Stomach (tissue), 9 donors: ENCODE measurements around the gene PCBP3. TPM values are rescaled to one million over a fixed set of nuclear protein-coding genes. Genes with fewer than 3 reads are reported as not detected.

Experiments used
- DNase-seq, 2 donors: peaks; one replicate each; pipeline versions ENCODE4 v3.0.0 to v3.0.0-alpha.2; 2013 to 2019
- H3K27ac ChIP-seq, 5 donors: fragments of 200-600 bp in 4 of 5; sonication (generic) in 4 of 5; one replicate each; pipeline ENCODE4 v1.5.1; 2013 to 2019; ENCODE audit warnings: mild to moderate bottlenecking in 1 of 5, moderate library complexity in 1 of 5
- H3K27me3 ChIP-seq, 3 donors: fragments of 200-600 bp; sonication (generic); one replicate each; pipeline ENCODE4 v1.5.1; 2017 to 2019; ENCODE audit warnings: mixed run types in 1 of 3
- H3K36me3 ChIP-seq, 4 donors: fragments of 200-600 bp; sonication (generic); 1 replicate in 3 of 4; 2 replicates in 1 of 4; pipeline ENCODE4 v1.5.1; 2016 to 2019
- H3K4me1 ChIP-seq, 4 donors: fragments of 200-600 bp; sonication (generic); one replicate each; pipeline ENCODE4 v1.5.1; 2016 to 2019
- H3K4me3 ChIP-seq, 4 donors: fragments of 200-600 bp; sonication (generic) in 3 of 4; one replicate each; pipeline ENCODE4 v1.5.1; 2016 to 2019; ENCODE audit warnings: mild to moderate bottlenecking in 1 of 4
- H3K9me3 ChIP-seq, 4 donors: fragments of 200-600 bp; sonication (generic); one replicate each; pipeline ENCODE4 v1.5.1; 2016 to 2019
- CTCF ChIP-seq, 7 experiments: fragments of 450-650 bp in 4 of 7; fragments of 200-600 bp in 3 of 7; sonication (generic) in 3 of 7; IDR thresholded peaks; one replicate each; pipeline ENCODE4 v1.5.1; 2016 to 2019; ENCODE audit warnings: antibody characterized with exemption in 7 of 7, control low read depth in 2 of 7, mild to moderate bottlenecking in 1 of 7
- EP300 ChIP-seq: sonication (generic); formaldehyde crosslinking; IDR thresholded peaks from one replicate; pipeline ENCODE4 v1.6.1; 2017; ENCODE audit warnings: antibody characterized with exemption
- POLR2A ChIP-seq, 4 donors: fragments of 450-650 bp; IDR thresholded peaks; one replicate each; pipeline ENCODE4 v1.6.1; 2016; ENCODE audit warnings: antibody characterized with exemption in 4 of 4, control low read depth in 2 of 4, mild to moderate bottlenecking in 1 of 4, moderate library complexity in 1 of 4
- POLR2AphosphoS5 ChIP-seq, 3 donors: sonication (generic); formaldehyde crosslinking; IDR thresholded peaks; one replicate each; pipeline ENCODE4 v1.6.1; 2016; ENCODE audit warnings: antibody characterized with exemption in 3 of 3
- WGBS, 5 donors: extraction: QIAGEN DNeasy Blood & Tissue Kit in 3 of 5; methylation state at CpG; one replicate each; pipeline versions ENCODE4 v1.1.5 to v1.1.7; 2013 to 2018; 5-methylcytosine and 5-hydroxymethylcytosine counted together
- intact Hi-C: fragments of 100-400 bp; cut with DNase I; formaldehyde crosslinking; loops from one replicate; pipeline ENCODE4 v1.15.1; 2023; ENCODE audit warnings: low total_unique reads
- polyA plus RNA-seq, 3 donors: library from polyadenylated mRNA; stranded (reverse); fragments of 200-250 nt; gene quantifications; one replicate each; pipeline ENCODE4 v1.2.3, GENCODE V29; 2013
- total RNA-seq, 5 donors: library from RNA; depleted of rRNA; stranded (reverse); fragments of >200 nt; gene quantifications; one replicate each; pipeline versions ENCODE4 v1.1.0 to v1.2.3, GENCODE V29; 2014 to 2016
- donor health status: healthy with polysubstance abuse.
- donor health status: Bipolar disorder and iron deficiency.
- donor health status: healthy.

Gene PCBP3
- total and polyA plus RNA-seq, 8 donors = 1.8 to 10.9 (median 3.3) TPM; not detected in 3

- Histone ChIP-seq H3K4me3 (no peak overlapping the region), H3K36me3 (no peaks in the 10 kb centered on the region), H3K9me3 (no peaks in the 10 kb centered on the region), H3K27ac (no peak overlapping the region), H3K4me1 (peaks cover 0 to 6% (median 1%) of the 10 kb centered on the region in 4 donors), H3K27me3 (peaks cover 0 to under 1% (median 0%) of the 10 kb centered on the region in 3 donors)
- no peak for TF ChIP-seq CTCF (IDR thresholded peaks at IDR 0.05)
- TF ChIP-seq POLR2A (IDR thresholded peaks at IDR 0.05) = no peak
- no peak for TF ChIP-seq POLR2AphosphoS5 (IDR thresholded peaks at IDR 0.05)
- TF ChIP-seq EP300 = no peak
- 79 to 85% (median 81%) methylated on average over 9 to 14 of the region's 14 CpGs for WGBS, 5 donors
- no peak for DNase-seq
- intact Hi-C loops = no loop called here
Observed at GRCh38 chr21:45944601-45945000, 301.1 kb downstream of the PCBP3 start.

- no peak for DNase-seq
- Histone ChIP-seq H3K4me1 (peaks cover 0 to 11% (median 6%) of the 10 kb centered on the region in 4 donors), H3K27me3 (peaks cover 0 to 7% (median 0%) of the 10 kb centered on the region in 3 donors), H3K4me3 (no peak overlapping the region), H3K9me3 (no peaks in the 10 kb centered on the region), H3K27ac (no peak overlapping the region), H3K36me3 (no peaks in the 10 kb centered on the region)
- TF ChIP-seq POLR2A (IDR thresholded peaks at IDR 0.05) (no peak), POLR2AphosphoS5 (IDR thresholded peaks at IDR 0.05) (no peak), CTCF (IDR thresholded peaks at IDR 0.05) (no peak), EP300 (no peak)
- WGBS, 5 donors = 86 to 90% (median 89%) methylated on average over 14 to 24 of the region's 24 CpGs
- intact Hi-C loops = no loop called here
Observed at GRCh38 chr21:45945066-45945867, 301.7 kb downstream of the PCBP3 start.

GRCh38 chr21:45945868-45946210 lies 302.3 kb downstream of the PCBP3 start:
- Histone ChIP-seq H3K4me1 (peaks cover 0 to 16% (median 11%) of the 10 kb centered on the region in 4 donors), H3K27me3 (peaks cover 0 to 9% (median 0%) of the 10 kb centered on the region in 3 donors), H3K36me3 (no peaks in the 10 kb centered on the region), H3K9me3 (no peaks in the 10 kb centered on the region), H3K4me3 (no peak overlapping the region), H3K27ac (no peak overlapping the region)
- no peak for TF ChIP-seq POLR2A (IDR thresholded peaks at IDR 0.05)
- DNase-seq = no peak
- intact Hi-C loops = no loop called here
- 76 to 87% (median 81%) methylated on average over 12 of the region's 12 CpGs for WGBS, 5 donors

- Histone ChIP-seq H3K4me1 (peaks cover 0 to 20% (median 18%) of the 10 kb centered on the region in 4 donors), H3K36me3 (no peaks in the 10 kb centered on the region), H3K27me3 (peaks cover 0 to 20% (median 0%) of the 10 kb centered on the region in 3 donors), H3K9me3 (no peaks in the 10 kb centered on the region), H3K4me3 (no peak overlapping the region), H3K27ac (no peak overlapping the region)
- 89 to 95% (median 91%) methylated on average over 9 to 16 of the region's 16 CpGs for WGBS, 5 donors
- intact Hi-C loops = no loop called here
- no peak for TF ChIP-seq EP300
- no peak for TF ChIP-seq POLR2A (IDR thresholded peaks at IDR 0.05)
- TF ChIP-seq CTCF (IDR thresholded peaks at IDR 0.05) = no peak
- no peak for TF ChIP-seq POLR2AphosphoS5 (IDR thresholded peaks at IDR 0.05)
- DNase-seq = no peak
Observed at GRCh38 chr21:45947296-45947695, 303.8 kb downstream of the PCBP3 start.

GRCh38 chr21:45947716-45948255 lies 304.3 kb downstream of the PCBP3 start:
- TF ChIP-seq EP300 (no peak), CTCF (IDR thresholded peaks at IDR 0.05) (no peak), POLR2AphosphoS5 (IDR thresholded peaks at IDR 0.05) (no peak), POLR2A (IDR thresholded peaks at IDR 0.05) (no peak)
- DNase-seq = no peak
- no peaks in the 10 kb centered on the region for H3K36me3 ChIP-seq
- WGBS, 5 donors = 90 to 96% (median 95%) methylated on average over 16 of the region's 16 CpGs
- intact Hi-C loops = no loop called here
- peaks cover 0 to 20% (median 0%) of the 10 kb centered on the region in 3 donors for H3K27me3 ChIP-seq
- no peak overlapping the region for H3K27ac ChIP-seq
- peaks cover 0 to 21% (median 18%) of the 10 kb centered on the region in 4 donors for H3K4me1 ChIP-seq
- H3K4me3 ChIP-seq = no peak overlapping the region
- no peaks in the 10 kb centered on the region for H3K9me3 ChIP-seq
